HUES48 (cell line): ENCODE results near the gene KRT72.

ENCODE experiments used
- H3K27ac ChIP-seq: one replicate; pipeline ENCODE4 v1.7.0; 2013; ENCODE audit warnings: low read depth, low read length, inconsistent platforms
- H3K27me3 ChIP-seq: 2 replicates; pipeline ENCODE4 v1.6.1; 2013; ENCODE audit warnings: mild to moderate bottlenecking, low read length; ENCODE audit not compliant: control insufficient read depth, insufficient read depth
- H3K36me3 ChIP-seq: 2 replicates; pipeline ENCODE4 v1.6.1; 2013; ENCODE audit warnings: low read length; ENCODE audit not compliant: control insufficient read depth, insufficient read depth
- H3K4me1 ChIP-seq: 2 replicates; pipeline ENCODE4 v1.6.1; 2013; ENCODE audit warnings: mild to moderate bottlenecking, low read length; ENCODE audit not compliant: control insufficient read depth, insufficient read depth
- H3K4me3 ChIP-seq: 2 replicates; pipeline ENCODE4 v1.5.1; 2013; ENCODE audit warnings: mild to moderate bottlenecking, low read depth, low read length
- H3K9ac ChIP-seq: 2 replicates; pipeline ENCODE4 v1.6.1; 2013; ENCODE audit warnings: mild to moderate bottlenecking, low read depth, low read length, moderate library complexity
- H3K9me3 ChIP-seq: 2 replicates; pipeline ENCODE4 v1.6.1; 2013; ENCODE audit warnings: low read length; ENCODE audit not compliant: control insufficient read depth, insufficient read depth

KRT72 gene

GRCh38 chr12:52558781-52559445 is 42.4 kb downstream of the KRT72 start:
- H3K27me3 ChIP-seq: no peaks in the 10 kb centered on the region
- H3K9ac ChIP-seq: no peak overlapping the region
- no peaks in the 10 kb centered on the region for H3K36me3 ChIP-seq
- no peak overlapping the region for H3K27ac ChIP-seq
- no peak overlapping the region for H3K4me3 ChIP-seq
- no peaks in the 10 kb centered on the region for H3K4me1 ChIP-seq
- H3K9me3 ChIP-seq: no peaks in the 10 kb centered on the region

- no peaks in the 10 kb centered on the region for H3K27me3 ChIP-seq
- no peaks in the 10 kb centered on the region for H3K36me3 ChIP-seq
- no peak overlapping the region for H3K9ac ChIP-seq
- H3K9me3 ChIP-seq: no peaks in the 10 kb centered on the region
- no peak overlapping the region for H3K4me3 ChIP-seq
- H3K4me1 ChIP-seq: no peaks in the 10 kb centered on the region
- H3K27ac ChIP-seq: no peak overlapping the region
Observed at GRCh38 chr12:52557476-52557875, 43.8 kb downstream of the KRT72 start.

- H3K4me1 ChIP-seq: no peaks in the 10 kb centered on the region
- no peaks in the 10 kb centered on the region for H3K9me3 ChIP-seq
- no peak overlapping the region for H3K4me3 ChIP-seq
- no peaks in the 10 kb centered on the region for H3K27me3 ChIP-seq
- H3K36me3 ChIP-seq: no peaks in the 10 kb centered on the region
- H3K9ac ChIP-seq: no peak overlapping the region
- no peak overlapping the region for H3K27ac ChIP-seq
Observed at GRCh38 chr12:52555577-52555976, 45.7 kb downstream of the KRT72 start.

- H3K36me3 ChIP-seq: no peaks in the 10 kb centered on the region
- no peak within 1 kb of the TSS for H3K4me3 ChIP-seq
- H3K4me1 ChIP-seq: no peaks in the 10 kb centered on the region
- no peaks in the 10 kb centered on the region for H3K9me3 ChIP-seq
- H3K27me3 ChIP-seq: no peaks in the 10 kb centered on the region
- no peak within 1 kb of the TSS for H3K27ac ChIP-seq
- no peak within 1 kb of the TSS for H3K9ac ChIP-seq
Observed at GRCh38 chr12:52552681-52553195, 48.5 kb downstream of the KRT72 start, which contains the start of gene KRT71. Gene KRT71, minus strand, starts transcription at chr12:52553145. Its CDS starts 68 bp downstream, at chr12:52553077.

- Histone ChIP-seq H3K9me3 (no peaks in the 10 kb centered on the region), H3K9ac (no peak overlapping the region), H3K27me3 (no peaks in the 10 kb centered on the region), H3K4me3 (no peak overlapping the region), H3K36me3 (no peaks in the 10 kb centered on the region), H3K4me1 (no peaks in the 10 kb centered on the region), H3K27ac (no peak overlapping the region)
Observed at GRCh38 chr12:52552055-52552454, 49.2 kb downstream of the KRT72 start.

GRCh38 chr12:52551216-52551865 is 49.9 kb downstream of the KRT72 start:
- no peak overlapping the region for H3K4me3 ChIP-seq
- H3K27me3 ChIP-seq: no peaks in the 10 kb centered on the region
- no peaks in the 10 kb centered on the region for H3K9me3 ChIP-seq
- no peak overlapping the region for H3K27ac ChIP-seq
- no peaks in the 10 kb centered on the region for H3K36me3 ChIP-seq
- H3K4me1 ChIP-seq: no peaks in the 10 kb centered on the region
- H3K9ac ChIP-seq: no peak overlapping the region

- Histone ChIP-seq H3K9me3 (no peaks in the 10 kb centered on the region), H3K4me1 (no peaks in the 10 kb centered on the region), H3K4me3 (no peak overlapping the region), H3K27ac (no peak overlapping the region), H3K27me3 (no peaks in the 10 kb centered on the region), H3K36me3 (no peaks in the 10 kb centered on the region), H3K9ac (no peak overlapping the region)
Observed at GRCh38 chr12:52546126-52546525, 55.1 kb downstream of the KRT72 start.

GRCh38 chr12:52543985-52544883 is 57.0 kb downstream of the KRT72 start:
- no peak overlapping the region for H3K27ac ChIP-seq
- H3K4me1 ChIP-seq: no peaks in the 10 kb centered on the region
- no peaks in the 10 kb centered on the region for H3K27me3 ChIP-seq
- H3K9ac ChIP-seq: no peak overlapping the region
- H3K9me3 ChIP-seq: no peaks in the 10 kb centered on the region
- H3K4me3 ChIP-seq: no peak overlapping the region
- H3K36me3 ChIP-seq: no peaks in the 10 kb centered on the region

GRCh38 chr12:52542785-52543318 is 58.4 kb downstream of the KRT72 start:
- no peaks in the 10 kb centered on the region for H3K36me3 ChIP-seq
- no peak overlapping the region for H3K9ac ChIP-seq
- H3K27me3 ChIP-seq: no peaks in the 10 kb centered on the region
- H3K27ac ChIP-seq: no peak overlapping the region
- H3K9me3 ChIP-seq: no peaks in the 10 kb centered on the region
- no peaks in the 10 kb centered on the region for H3K4me1 ChIP-seq
- no peak overlapping the region for H3K4me3 ChIP-seq

GRCh38 chr12:52542157-52542556 is 59.1 kb downstream of the KRT72 start:
- Histone ChIP-seq H3K9ac (no peak overlapping the region), H3K27ac (no peak overlapping the region), H3K4me3 (no peak overlapping the region), H3K36me3 (no peaks in the 10 kb centered on the region), H3K4me1 (no peaks in the 10 kb centered on the region), H3K9me3 (no peaks in the 10 kb centered on the region), H3K27me3 (no peaks in the 10 kb centered on the region)
